ENCODE results near the gene IER5L. TPM values are rescaled to one million over a fixed set of nuclear protein-coding genes. Genes with fewer than 3 reads are reported as not detected.
A peak's percentile ranks its signal among the peaks of the same experiment; 100 is the strongest.

The IER5L gene
- total and polyA plus RNA-seq, 2 of the 8 experiments (the other 6 are each of a cell fraction or from before 2014, with no cell fraction given): 0.65 to 1.0 TPM

DNA sequence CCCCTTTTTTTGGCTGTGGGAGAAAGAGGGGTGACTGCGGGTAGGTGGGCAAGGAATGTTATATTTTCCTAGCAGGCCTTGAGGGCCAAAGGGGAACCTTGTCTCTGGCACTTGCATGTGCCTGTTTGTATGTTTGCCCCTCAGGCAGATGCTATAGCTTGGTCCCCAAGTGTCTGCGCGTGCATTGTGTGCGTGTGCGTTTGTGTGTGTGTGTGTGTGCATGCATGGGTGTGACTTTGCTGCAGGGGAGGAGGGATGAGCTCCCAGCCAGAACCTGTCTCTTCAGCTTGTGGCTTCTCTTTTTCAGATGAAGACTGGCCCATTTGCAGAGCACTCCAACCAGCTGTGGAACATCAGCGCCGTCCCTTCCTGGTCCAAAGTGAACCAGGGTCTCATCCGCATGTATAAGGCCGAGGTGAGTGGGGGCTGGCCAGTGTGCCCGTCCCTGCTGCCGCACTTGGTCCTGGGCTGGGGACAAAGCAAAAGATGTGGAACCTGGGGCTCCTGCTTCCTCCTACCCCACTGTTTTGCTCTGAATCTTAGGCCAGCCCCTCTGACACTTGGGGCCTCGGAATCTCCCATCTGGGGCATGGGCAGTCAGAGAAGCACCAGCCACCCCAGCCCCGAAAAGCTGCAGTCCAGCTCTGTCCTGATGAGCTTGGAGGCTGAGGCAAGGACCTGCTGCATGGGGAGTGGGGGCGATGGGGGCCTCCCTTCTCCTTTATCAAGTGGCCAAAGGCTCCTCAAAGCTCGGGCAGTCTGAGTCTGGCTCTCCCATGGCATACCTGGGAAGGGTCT, 35.7 kb downstream of the IER5L start:
- Histone ChIP-seq H2AK5ac (ENCODE audit: low read depth, low read length) (peak overlapping the region; percentile 43; the same call in 1 of the 2 replicates), H2BK15ac (ENCODE audit: low read length) (peak overlapping the region; percentile 37; the same call in 1 of the 2 replicates), H3K4me1 (replicated peaks in 1 of 4; ENCODE audit: control insufficient read depth in 3 of 4, insufficient read depth in 4 of 4, low read length in 3 of 4) (peaks cover 37 to 61% (median 49%) of the 10 kb centered on the region in 4 experiments), H2BK120ac (replicated peaks; ENCODE audit: low read depth, low read length) (no peak overlapping the region), H3K79me2 (ENCODE audit: control insufficient read depth in 1 of 2, insufficient read depth in 2 of 2, low read length in 2 of 2) (peaks cover 2 to 11% of the 10 kb centered on the region in 2 experiments; a peak in 2 of 4 replicates), H2AFZ (ENCODE audit: low read length) (no peak overlapping the region), H3K79me1 (ENCODE audit: low read depth, low read length) (peaks cover 12% of the 10 kb centered on the region; the same call in 1 of the 2 replicates), H4K20me1 (replicated peaks in 1 of 2; ENCODE audit: control insufficient read depth in 1 of 2, insufficient read depth in 2 of 2, low read length in 2 of 2) (peaks cover under 1 to 5% of the 10 kb centered on the region in 2 experiments), H3K18ac (ENCODE audit: extremely low read depth, low read length) (peak overlapping the region; percentile 33), H4K5ac (ENCODE audit: insufficient read length, low read depth, low read length) (peak overlapping the region; percentile 39), H3K14ac (ENCODE audit: insufficient read length) (no peak overlapping the region), H3K9me3 (ENCODE audit: insufficient read depth in 2 of 2, low read depth in 1 of 2, low read length in 1 of 2) (no peaks in the 10 kb centered on the region), H3K36me3 (ENCODE audit: control insufficient read depth in 2 of 4, insufficient read depth in 4 of 4, low read length in 3 of 4) (peaks cover 2 to 23% (median 6%) of the 10 kb centered on the region in 4 experiments; a peak in 7 of 8 replicates), H2BK5ac (ENCODE audit: low read depth, low read length) (peak overlapping the region; percentile 7; the same call in 1 of the 2 replicates), H3K4me3 (ENCODE audit: extremely low read depth in 1 of 4, insufficient read depth in 2 of 4, low read depth in 3 of 4, low read length in 4 of 4) (no peak overlapping the region), H2BK20ac (ENCODE audit: low read length) (0 out of 2 replicates have a peak overlapping the region, but pooled peaks have one; percentile 8), H3K27me3 (replicated peaks in 1 of 4; ENCODE audit: control insufficient read depth in 3 of 4, extremely low read depth in 1 of 4, insufficient read depth in 3 of 4, low read length in 3 of 4) (no peaks in the 10 kb centered on the region), H3K23ac (ENCODE audit: insufficient read length) (no peak overlapping the region), H4K8ac (ENCODE audit: extremely low read depth, insufficient read depth, low read length) (no peak overlapping the region), H3K4me2 (ENCODE audit: insufficient read depth in 1 of 2, low read depth in 2 of 2, low read length in 2 of 2) (peak overlapping the region; percentile 34 to 90; a peak in 3 of 4 replicates), H3K9ac (replicated peaks in 1 of 4; ENCODE audit: extremely low read depth in 1 of 4, low read depth in 3 of 4, low read length in 3 of 4) (no peak overlapping the region), H3K56ac (replicated peaks; ENCODE audit: insufficient read length, low read depth, low read length) (no peak overlapping the region), H4K91ac (replicated peaks; ENCODE audit: insufficient read length, low read length) (peak overlapping the region; percentile 85), H3K4ac (replicated peaks; ENCODE audit: insufficient read length, low read depth, low read length) (peak overlapping the region; percentile 80), H3K27ac (ENCODE audit: low read depth, low read length) (no peak overlapping the region), H3K23me2 (ENCODE audit: low read depth, low read length) (peaks cover 11% of the 10 kb centered on the region; the same call in 1 of the 2 replicates), H2BK12ac (ENCODE audit: low read depth, low read length) (peak overlapping the region; percentile 52; the same call in 1 of the 2 replicates)
- DNase-seq (ENCODE audit: low read depth in 1 of 2, low spot score in 2 of 2) (no peak), FAIRE-seq (no peak)
- CTCF ChIA-PET (ENCODE audit: partially characterized antibody): interaction anchor here (0.5 to 36.8 kb wide), 59 partner anchors 12 to 667 kb away, joined by 3 to 831 read pairs (median 4); partner anchors contain the start of genes C9orf50, IER5L and NTMT1
- no peak for TF ChIP-seq CTBP2 (IDR thresholded peaks at IDR 0.05; ENCODE audit: borderline replicate concordance, insufficient read depth, insufficient read length, low read length)
- TF ChIP-seq TEAD4 (IDR thresholded peaks at IDR 0.05; ENCODE audit: low read depth, low read length): no peak
- 71% methylated on average over 15 of the region's 15 CpGs; no CpG with 5 or more reads in 1 of the 2 experiments for WGBS, 2 experiments (ENCODE audit: extremely low coverage in 1 of 2, insufficient coverage in 1 of 2, insufficient read length in 1 of 2, insufficient replicate concordance in 2 of 2, low coverage in 1 of 2, low lambda C conversion rate in 2 of 2, missing lambda C conversion rate in 1 of 2)
- POLR2A ChIA-PET (ENCODE audit: partially characterized antibody): interaction anchor here (0.6 to 4.7 kb wide), 24 partner anchors 10 to 485 kb away, joined by 3 to 37 read pairs (median 4); partner anchors contain the start of genes IER5L and PTPA
